GM12873 (cell line): ENCODE data around the gene HSPB9.

Experiments used
- CTCF ChIP-seq: IDR thresholded peaks from 2 replicates; pipeline ENCODE4 v1.5.1; 2012; ENCODE audit warnings: low read depth, mild to moderate bottlenecking, moderate library complexity, low read length, control low read depth; ENCODE audit not compliant: insufficient read depth; ENCODE audit errors: missing control alignments

The HSPB9 gene

GRCh38 chr17:42133461-42134041 is 10.9 kb downstream of the HSPB9 start:
- no peak for TF ChIP-seq CTCF

GRCh38 chr17:42135151-42135550 is 12.5 kb downstream of the HSPB9 start:
- no peak for TF ChIP-seq CTCF

GRCh38 chr17:42135664-42136653 is 13.4 kb downstream of the HSPB9 start:
- TF ChIP-seq CTCF: no peak

GRCh38 chr17:42136654-42137051 is 14.0 kb downstream of the HSPB9 start:
- no peak for TF ChIP-seq CTCF

- no peak for TF ChIP-seq CTCF
Observed at GRCh38 chr17:42138749-42139492, 16.3 kb downstream of the HSPB9 start.

GRCh38 chr17:42141382-42141781 is 18.8 kb downstream of the HSPB9 start:
- TF ChIP-seq CTCF: no peak
